Keratinocyte (primary cell): Measurements from ENCODE around the gene GLDC. TPM values are rescaled to one million over a fixed set of nuclear protein-coding genes. Genes with fewer than 3 reads are reported as not detected.
"Not testable (repeated sequence)": the region's sequence is repeated elsewhere in the genome, so short reads cannot be mapped to it uniquely, and the experiment has no call there.

ENCODE experiments used
- DNase-seq: peaks from one replicate; pipeline ENCODE4 v3.0.0-alpha.2; 2011; ENCODE audit warnings: low read depth, missing footprints, low spot score
- FAIRE-seq: peaks from 2 replicates; lab custom pipeline; 2011; peaks lifted over from hg19 to GRCh38; lab: Jason Lieb, UNC
- H2AFZ ChIP-seq: 2 replicates; pipeline ENCODE4 v1.6.0; 2012; ENCODE audit warnings: low read length, control low read depth, inconsistent platforms; ENCODE audit not compliant: control insufficient read depth
- H3K27ac ChIP-seq: 2 replicates; pipeline ENCODE4 v1.5.1; 2011; ENCODE audit warnings: low read length; ENCODE audit not compliant: control insufficient read depth, insufficient read depth
- H3K27me3 ChIP-seq: 3 replicates; pipeline ENCODE4 v1.6.0; 2011; ENCODE audit warnings: low read length; ENCODE audit not compliant: control insufficient read depth, insufficient read depth; ENCODE audit errors: extremely low read depth
- H3K36me3 ChIP-seq, 2 experiments: 2 replicates in 1 of 2; 3 replicates in 1 of 2; pipeline ENCODE4 v1.5.1; 2011; ENCODE audit warnings: low read length in 2 of 2, mild to moderate bottlenecking in 1 of 2; ENCODE audit not compliant: control insufficient read depth in 2 of 2, insufficient read depth in 2 of 2; ENCODE audit errors: extremely low read depth in 1 of 2
- H3K4me1 ChIP-seq: 3 replicates; pipeline ENCODE4 v1.5.1; 2011; ENCODE audit warnings: low read length; ENCODE audit not compliant: control insufficient read depth, insufficient read depth; ENCODE audit errors: extremely low read depth
- H3K4me2 ChIP-seq: 3 replicates; pipeline ENCODE4 v1.6.0; 2011; ENCODE audit warnings: low read depth, low read length; ENCODE audit not compliant: control insufficient read depth, insufficient read depth; ENCODE audit errors: extremely low read depth
- H3K4me3 ChIP-seq, 3 experiments: fragments of 200-600 bp in 1 of 3; sonication (generic) in 1 of 3; 2 replicates in 2 of 3; 3 replicates in 1 of 3; pipeline ENCODE4 v1.5.1; 2011 to 2016; ENCODE audit warnings: low read length in 3 of 3, mild to moderate bottlenecking in 3 of 3, control low read depth in 2 of 3, inconsistent platforms in 1 of 3, low read depth in 1 of 3, mixed read lengths in 1 of 3, mixed run types in 1 of 3, moderate library complexity in 1 of 3; ENCODE audit not compliant: control insufficient read depth in 2 of 3, insufficient read depth in 2 of 3; ENCODE audit errors: extremely low read depth in 1 of 3
- H3K79me2 ChIP-seq: 2 replicates; pipeline ENCODE4 v1.6.0; 2012; ENCODE audit warnings: low read length; ENCODE audit not compliant: control insufficient read depth, insufficient read depth
- H3K9ac ChIP-seq: 3 replicates; pipeline ENCODE4 v1.6.0; 2011; ENCODE audit warnings: low read length; ENCODE audit not compliant: control insufficient read depth, insufficient read depth; ENCODE audit errors: extremely low read depth
- H3K9me1 ChIP-seq: 3 replicates; pipeline ENCODE4 v1.6.0; 2011; ENCODE audit warnings: low read length; ENCODE audit not compliant: control insufficient read depth, insufficient read depth; ENCODE audit errors: extremely low read depth
- H3K9me3 ChIP-seq: 2 replicates; pipeline ENCODE4 v1.5.1; 2012; ENCODE audit warnings: low read depth, low read length; ENCODE audit not compliant: control insufficient read depth
- H4K20me1 ChIP-seq: 3 replicates; pipeline ENCODE4 v1.6.0; 2011; ENCODE audit warnings: low read length; ENCODE audit not compliant: control insufficient read depth, insufficient read depth; ENCODE audit errors: extremely low read depth
- EZH2 ChIP-seq: IDR thresholded peaks from one replicate; pipeline ENCODE4 v1.6.1; 2012; ENCODE audit warnings: inconsistent platforms, mild to moderate bottlenecking, low read length, moderate library complexity
- dilution Hi-C: fragments of 300-500 bp; cut with MboI; formaldehyde crosslinking; loops from one replicate; pipeline ENCODE4 v1.7.0; 2020; ENCODE audit warnings: low sequenced_read_pairs; ENCODE audit not compliant: extremely low pct_ligation_motif_present
- polyA plus RNA-seq, 5 experiments: library from polyadenylated mRNA; depleted of rRNA in 3 of 5; stranded (reverse) in 3 of 5; stranded (forward) in 1 of 5; unstranded in 1 of 5; fragments of >200 nt; gene quantifications; 1 replicate in 1 of 5; 2 replicates in 3 of 5; 3 replicates in 1 of 5; pipeline versions ENCODE4 v1.2.1 to v1.2.3, GENCODE V29; 2011 to 2012; ENCODE audit warnings: missing spikeins in 2 of 5, low read depth in 1 of 5, low replicate concordance in 1 of 5
- TF ChIP-seq, protein P1 (sequence below), 3 experiments: IDR thresholded peaks in 1 of 3; conservative IDR thresholded peaks in 1 of 3; optimal IDR thresholded peaks in 1 of 3; 2 replicates in 2 of 3; 3 replicates in 1 of 3; pipeline versions ENCODE3 to v1.5.1; 2011; ENCODE audit warnings: low read length in 3 of 3, mild to moderate bottlenecking in 3 of 3, moderate library complexity in 2 of 3, control low read depth in 1 of 3, inconsistent platforms in 1 of 3; ENCODE audit not compliant: insufficient read depth in 2 of 3; ENCODE audit errors: extremely low read depth in 1 of 3

GLDC gene
- polyA plus RNA-seq, 1 donor (not counting 4 experiments of a cell fraction or from before 2014, with no cell fraction given) = 0.69 TPM

DNA sequence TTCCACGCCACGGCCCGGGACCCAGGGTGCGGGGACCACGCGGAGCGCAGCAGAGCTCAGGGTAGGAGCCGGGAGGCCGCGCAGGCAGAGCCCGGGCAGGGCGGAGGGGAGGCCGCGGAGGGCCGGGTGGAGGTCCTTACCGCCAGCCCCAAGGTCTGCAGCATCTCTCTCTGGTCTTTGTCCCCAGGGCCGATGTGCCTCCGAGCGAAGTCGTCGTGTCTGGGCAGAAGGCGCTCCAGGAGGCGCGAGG lies 499 bp downstream of the GLDC start:
- peak overlapping the region; percentile 22 for H3K9ac ChIP-seq
- FAIRE-seq, H3K9me3 ChIP-seq, dilution Hi-C loops, H3K36me3 ChIP-seq, H2AFZ ChIP-seq, H3K79me2 ChIP-seq, H4K20me1 ChIP-seq, H3K4me1 ChIP-seq, H3K27ac ChIP-seq, H3K9me1 ChIP-seq, DNase-seq: not testable (repeated sequence)
- peak overlapping the region; percentile 49 for H3K4me2 ChIP-seq
- peaks cover 21% of the 10 kb centered on the region for H3K27me3 ChIP-seq
- peak overlapping the region in 1 of 3 experiments; percentile 76 for H3K4me3 ChIP-seq
- TF ChIP-seq EZH2 = peak; percentile 17

DNA sequence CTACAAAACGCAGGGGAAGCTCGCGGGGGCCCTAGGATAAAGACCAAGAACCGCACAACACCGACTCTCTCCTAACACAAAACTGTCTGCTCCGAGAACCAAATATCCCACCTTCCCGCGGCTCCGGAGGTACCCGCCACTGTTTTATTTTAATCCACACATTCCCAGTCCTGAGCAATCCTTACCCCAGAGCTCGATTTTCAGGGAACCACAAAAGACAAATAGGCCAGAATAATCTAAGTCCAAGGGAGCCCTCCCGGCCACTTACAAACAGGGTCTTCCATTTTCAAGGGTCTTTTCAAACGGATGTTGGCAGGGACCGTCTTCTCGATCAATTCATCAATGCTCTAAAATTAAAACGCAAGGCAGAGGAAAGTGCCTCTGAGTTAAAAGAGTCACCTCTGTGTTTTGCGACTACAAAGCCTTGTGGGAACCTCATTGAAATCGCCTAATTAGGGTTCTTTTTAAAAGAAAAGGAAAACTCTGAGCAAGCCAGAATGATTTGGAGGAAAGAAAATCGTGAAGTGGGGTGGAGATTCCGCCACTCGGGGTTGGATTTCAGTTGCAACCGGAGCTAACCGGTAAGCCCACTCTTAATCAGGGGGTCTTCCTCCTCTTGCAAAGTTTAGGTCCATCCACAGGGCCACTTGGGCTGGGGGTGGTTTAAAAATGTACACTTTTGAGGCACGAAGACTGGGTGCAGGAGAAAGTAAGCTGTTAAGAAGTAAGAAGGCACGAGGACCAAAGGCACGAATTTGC lies 1.0 kb downstream of the GLDC start:
- Histone ChIP-seq H3K4me2 (peak overlapping the region; percentile 49), H3K27ac (peak overlapping the region; percentile 30), H3K27me3 (peaks cover 21% of the 10 kb centered on the region), H2AFZ (no peak overlapping the region), H4K20me1 (no peaks in the 10 kb centered on the region), H3K4me3 (peak overlapping the region in 1 of 3 experiments; percentile 76), H3K36me3 (no peaks in the 10 kb centered on the region), H3K9me3 (no peaks in the 10 kb centered on the region), H3K9me1 (no peaks in the 10 kb centered on the region), H3K79me2 (no peaks in the 10 kb centered on the region), H3K4me1 (peaks cover 2% of the 10 kb centered on the region), H3K9ac (peak overlapping the region; percentile 22)
- DNase-seq = no peak
- no peak for FAIRE-seq
- peak; percentile 56 for TF ChIP-seq EZH2
- TF ChIP-seq, protein P1, sequence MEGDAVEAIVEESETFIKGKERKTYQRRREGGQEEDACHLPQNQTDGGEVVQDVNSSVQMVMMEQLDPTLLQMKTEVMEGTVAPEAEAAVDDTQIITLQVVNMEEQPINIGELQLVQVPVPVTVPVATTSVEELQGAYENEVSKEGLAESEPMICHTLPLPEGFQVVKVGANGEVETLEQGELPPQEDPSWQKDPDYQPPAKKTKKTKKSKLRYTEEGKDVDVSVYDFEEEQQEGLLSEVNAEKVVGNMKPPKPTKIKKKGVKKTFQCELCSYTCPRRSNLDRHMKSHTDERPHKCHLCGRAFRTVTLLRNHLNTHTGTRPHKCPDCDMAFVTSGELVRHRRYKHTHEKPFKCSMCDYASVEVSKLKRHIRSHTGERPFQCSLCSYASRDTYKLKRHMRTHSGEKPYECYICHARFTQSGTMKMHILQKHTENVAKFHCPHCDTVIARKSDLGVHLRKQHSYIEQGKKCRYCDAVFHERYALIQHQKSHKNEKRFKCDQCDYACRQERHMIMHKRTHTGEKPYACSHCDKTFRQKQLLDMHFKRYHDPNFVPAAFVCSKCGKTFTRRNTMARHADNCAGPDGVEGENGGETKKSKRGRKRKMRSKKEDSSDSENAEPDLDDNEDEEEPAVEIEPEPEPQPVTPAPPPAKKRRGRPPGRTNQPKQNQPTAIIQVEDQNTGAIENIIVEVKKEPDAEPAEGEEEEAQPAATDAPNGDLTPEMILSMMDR (optimal IDR thresholded peaks at IDR 0.05 in 1 of 3, IDR thresholded peaks at IDR 0.05 in 1 of 3, conservative IDR thresholded peaks at IDR 0.05 in 1 of 3; ENCODE audit: extremely low read depth in 1 of 3, insufficient read depth in 2 of 3, low read length in 3 of 3) = no peak
- dilution Hi-C loops = no loop called here

DNA sequence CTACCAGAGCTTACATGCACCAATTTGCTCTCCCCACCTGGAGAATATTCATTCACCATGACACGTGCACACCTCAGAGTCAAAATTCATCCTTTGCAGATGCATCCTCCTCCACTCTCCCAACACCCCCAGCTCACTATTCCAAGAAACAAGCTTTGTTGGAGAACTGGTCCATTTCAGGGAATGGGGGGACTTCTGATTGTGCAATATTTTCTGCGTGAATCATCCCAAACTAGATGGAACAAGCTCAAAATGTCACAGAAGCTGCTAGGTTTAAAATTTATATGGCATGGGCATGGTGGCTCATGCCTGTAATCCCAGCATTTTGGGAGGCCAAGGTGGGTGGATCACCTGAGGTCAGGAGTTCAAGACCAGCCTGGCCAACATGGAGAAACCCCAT lies 3.6 kb downstream of the GLDC start:
- Histone ChIP-seq H3K27me3 (peaks cover 21% of the 10 kb centered on the region), H3K4me3 (no peak overlapping the region), H4K20me1 (no peaks in the 10 kb centered on the region), H2AFZ (no peak overlapping the region), H3K79me2 (no peaks in the 10 kb centered on the region), H3K9me3 (no peaks in the 10 kb centered on the region), H3K9ac (no peak overlapping the region), H3K27ac (no peak overlapping the region), H3K9me1 (no peaks in the 10 kb centered on the region), H3K4me1 (peaks cover 2% of the 10 kb centered on the region), H3K36me3 (no peaks in the 10 kb centered on the region), H3K4me2 (no peak overlapping the region)
- TF ChIP-seq EZH2 = no peak
- TF ChIP-seq, protein P1 (optimal IDR thresholded peaks at IDR 0.05 in 1 of 3, IDR thresholded peaks at IDR 0.05 in 1 of 3, conservative IDR thresholded peaks at IDR 0.05 in 1 of 3; ENCODE audit: extremely low read depth in 1 of 3, insufficient read depth in 2 of 3, low read length in 3 of 3) = no peak
- DNase-seq = no peak
- dilution Hi-C loops = no loop called here
- no peak for FAIRE-seq
